Endothelial cell of umbilical vein (primary cell): Measurements from ENCODE around the gene MIGA2. TPM values are rescaled to one million over a fixed set of nuclear protein-coding genes. Genes with fewer than 3 reads are reported as not detected.

Experiments used
- BruUV-seq: library from RNA; stranded (reverse); fragments of 400-500 nt; replicated peaks from 2 replicates; lab custom pipeline; 2021; lab: Mats Ljungman, UMichigan
- CTCF ChIA-PET: fragments of 300-600, 350-600 bp; sonication (Branson Sonifier 250); formaldehyde crosslinking; loops from one replicate; lab custom pipeline; 2021; ENCODE audit warnings: antibody characterized with exemption, inconsistent platforms; lab: Charles Lee
- POLR2A ChIA-PET: fragments of 300-600, 350-600 bp; sonication (Branson Sonifier 250); formaldehyde crosslinking; loops from one replicate; lab custom pipeline; 2021; ENCODE audit warnings: antibody characterized with exemption, inconsistent platforms; lab: Charles Lee
- DNase-seq: peaks from one replicate; pipeline ENCODE4 v3.0.0-alpha.2; 2011; ENCODE audit warnings: low read depth, low spot score
- FAIRE-seq: peaks from 2 replicates; lab custom pipeline; 2011; peaks lifted over from hg19 to GRCh38; lab: Jason Lieb, UNC
- H2AFZ ChIP-seq: 2 replicates; pipeline ENCODE4 v1.6.0; 2012; ENCODE audit warnings: low read depth, low read length, control low read depth, inconsistent platforms
- H3K27ac ChIP-seq: 2 replicates; pipeline ENCODE4 v1.5.1; 2011; ENCODE audit warnings: low read depth, mild to moderate bottlenecking, control low read depth, low read length, moderate library complexity; ENCODE audit not compliant: insufficient read depth
- H3K27me3 ChIP-seq, 2 experiments: 2 replicates each; pipeline versions ENCODE4 v1.6.0 to v1.6.1; 2011; ENCODE audit warnings: low read length in 2 of 2, mixed read lengths in 1 of 2; ENCODE audit not compliant: control insufficient read depth in 2 of 2, insufficient read depth in 2 of 2
- H3K36me3 ChIP-seq, 2 experiments: 2 replicates in 1 of 2; 3 replicates in 1 of 2; pipeline ENCODE4 v1.5.1; 2011; ENCODE audit warnings: low read length in 2 of 2, mild to moderate bottlenecking in 1 of 2, moderate library complexity in 1 of 2; ENCODE audit not compliant: control insufficient read depth in 2 of 2, insufficient read depth in 2 of 2; ENCODE audit errors: extremely low read depth in 1 of 2
- H3K4me1 ChIP-seq: 3 replicates; pipeline ENCODE4 v1.5.1; 2011; ENCODE audit warnings: mild to moderate bottlenecking, low read length; ENCODE audit not compliant: control insufficient read depth, insufficient read depth; ENCODE audit errors: extremely low read depth
- H3K4me2 ChIP-seq: 2 replicates; pipeline ENCODE4 v1.6.1; 2011; ENCODE audit warnings: low read length, control low read depth, mixed read lengths; ENCODE audit not compliant: insufficient read depth
- H3K4me3 ChIP-seq, 3 experiments: fragments of 200-600 bp in 1 of 3; sonication (generic), shearing (Covaris generic) in 1 of 3; replicated peaks in 1 of 3; 2 replicates each; pipeline ENCODE4 v1.5.1; 2011 to 2016; ENCODE audit warnings: control low read depth in 3 of 3, low read length in 3 of 3, mild to moderate bottlenecking in 2 of 3, inconsistent platforms in 1 of 3, low read depth in 1 of 3, moderate library complexity in 1 of 3; ENCODE audit not compliant: insufficient read depth in 1 of 3
- H3K79me2 ChIP-seq: 2 replicates; pipeline ENCODE4 v1.6.0; 2012; ENCODE audit warnings: low read length, inconsistent platforms; ENCODE audit not compliant: control insufficient read depth, insufficient read depth
- H3K9ac ChIP-seq: replicated peaks from 2 replicates; pipeline ENCODE3; 2011; ENCODE audit warnings: low read length, control low read depth; ENCODE audit not compliant: insufficient read depth; ENCODE audit errors: extremely low read depth
- H3K9me1 ChIP-seq: replicated peaks from 3 replicates; pipeline ENCODE4 v1.6.0; 2011; ENCODE audit warnings: mild to moderate bottlenecking, low read length; ENCODE audit not compliant: control insufficient read depth, insufficient read depth; ENCODE audit errors: extremely low read depth
- H3K9me3 ChIP-seq: replicated peaks from 2 replicates; pipeline ENCODE4 v1.5.1; 2012; ENCODE audit warnings: low read length, inconsistent platforms; ENCODE audit not compliant: control insufficient read depth, insufficient read depth
- H4K20me1 ChIP-seq: replicated peaks from 2 replicates; pipeline ENCODE3; 2011; ENCODE audit warnings: mild to moderate bottlenecking, low read length; ENCODE audit not compliant: control insufficient read depth, insufficient read depth; ENCODE audit errors: extremely low read depth
- CTCF ChIP-seq, 2 donors: IDR thresholded peaks; 1 replicate in 1 of 2; 2 replicates in 1 of 2; pipeline ENCODE4 v1.5.1; 2011; ENCODE audit warnings: low read length in 2 of 2, mild to moderate bottlenecking in 2 of 2, moderate library complexity in 2 of 2, control low read depth in 1 of 2, inconsistent platforms in 1 of 2, low read depth in 1 of 2; ENCODE audit not compliant: insufficient read depth in 1 of 2; ENCODE audit errors: extremely low read depth in 1 of 2
- EZH2 ChIP-seq: IDR thresholded peaks from 2 replicates; pipeline ENCODE4 v1.6.1; 2012; ENCODE audit warnings: borderline replicate concordance, low read depth, mild to moderate bottlenecking, moderate library complexity, low read length, inconsistent platforms; ENCODE audit not compliant: severe bottlenecking
- FOS ChIP-seq: IDR thresholded peaks from 2 replicates; pipeline ENCODE4 v1.6.1; 2011; ENCODE audit warnings: mild to moderate bottlenecking, low read length, moderate library complexity, borderline replicate concordance; ENCODE audit not compliant: insufficient read depth
- GATA2 ChIP-seq: IDR thresholded peaks from 2 replicates; pipeline ENCODE4 v1.7.0; 2011; ENCODE audit warnings: low read depth, mild to moderate bottlenecking, moderate library complexity, mixed read lengths, low read length; ENCODE audit not compliant: insufficient read length, insufficient read depth
- JUN ChIP-seq: IDR thresholded peaks from 2 replicates; pipeline ENCODE4 v1.6.1; 2011; ENCODE audit warnings: borderline replicate concordance, low read depth; ENCODE audit not compliant: insufficient read length, insufficient read depth
- MAX ChIP-seq: IDR thresholded peaks from 2 replicates; pipeline ENCODE4 v1.6.1; 2011; ENCODE audit not compliant: insufficient read depth, insufficient read length
- MYC ChIP-seq: IDR thresholded peaks from one replicate; pipeline ENCODE4 v1.6.1; 2011; ENCODE audit warnings: mild to moderate bottlenecking, low read depth, low read length
- POLR2A ChIP-seq: IDR thresholded peaks from 2 replicates; pipeline ENCODE4 v1.6.1; 2012; ENCODE audit warnings: low read depth, mild to moderate bottlenecking, control low read depth, low read length
- POLR2AphosphoS5 ChIP-seq: IDR thresholded peaks from 2 replicates; pipeline ENCODE4 v1.6.1; 2012; ENCODE audit warnings: low read depth, mild to moderate bottlenecking, control low read depth, low read length, moderate library complexity; ENCODE audit not compliant: insufficient read depth
- dilution Hi-C: fragments of 300-500 bp; cut with MboI; formaldehyde crosslinking; loops from one replicate; pipeline ENCODE4 v1.15.0; 2019; ENCODE audit warnings: low sequenced_read_pairs; ENCODE audit not compliant: extremely low pct_ligation_motif_present
- intact Hi-C: fragments of 100-400 bp; cut with micrococcal nuclease; formaldehyde crosslinking; loops from one replicate; pipeline ENCODE4 v1.10.0; 2022
- polyA plus RNA-seq, 4 experiments: library from polyadenylated mRNA; depleted of rRNA in 3 of 4; stranded (reverse) in 3 of 4; unstranded in 1 of 4; fragments of >200 nt; gene quantifications; 2 replicates each; pipeline versions ENCODE4 v1.2.1 to v1.2.3, GENCODE V29; 2011 to 2012; ENCODE audit warnings: missing spikeins in 1 of 4
- total RNA-seq: library from RNA; stranded (reverse); gene quantifications from 2 replicates; pipeline ENCODE4 v1.2.3, GENCODE V29; 2021

The MIGA2 gene
- total and polyA plus RNA-seq, 2 donors (not counting 3 experiments of a cell fraction or from before 2014, with no cell fraction given): 27.7 to 28.0 TPM

GRCh38 chr9:129058965-129059795, 22.8 kb downstream of the MIGA2 start:
- no peak overlapping the region for H2AFZ ChIP-seq
- no peaks in the 10 kb centered on the region for H3K79me2 ChIP-seq
- no peaks in the 10 kb centered on the region for H3K9me1 ChIP-seq
- H3K4me3 ChIP-seq: no peak overlapping the region
- FAIRE-seq: peak; percentile 37
- ChIA-PET CTCF (interaction anchor here (0.9 to 1.4 kb wide), 2 partner anchors 15 to 31 kb away, joined by 4 to 5 read pairs; partner anchors contain the start of gene SH3GLB2), POLR2A (no interaction called here)
- no TSS peak for BruUV-seq
- TF ChIP-seq JUN: no peak
- no peak for TF ChIP-seq EZH2
- TF ChIP-seq MYC: no peak
- no peak for TF ChIP-seq CTCF (IDR thresholded peaks at IDR 0.05; ENCODE audit: extremely low read depth in 1 of 2, insufficient read depth in 1 of 2, low read depth in 1 of 2, low read length in 2 of 2)
- no peak for TF ChIP-seq GATA2
- no peak for TF ChIP-seq POLR2AphosphoS5
- no peak for TF ChIP-seq MAX
- TF ChIP-seq FOS: no peak
- TF ChIP-seq POLR2A: no peak
- dilution Hi-C loops (no loop called here), intact Hi-C loops (no loop called here)
- DNase-seq: no peak
- no peaks in the 10 kb centered on the region for H3K9me3 ChIP-seq
- no peaks in the 10 kb centered on the region for H4K20me1 ChIP-seq
- no peaks in the 10 kb centered on the region for H3K27me3 ChIP-seq
- no peak overlapping the region for H3K9ac ChIP-seq
- no peak overlapping the region for H3K4me2 ChIP-seq
- H3K36me3 ChIP-seq: peaks cover 0 to 21% of the 10 kb centered on the region in 2 experiments
- H3K27ac ChIP-seq: no peak overlapping the region
- H3K4me1 ChIP-seq: peaks cover 5% of the 10 kb centered on the region
